GM19023 (cell line): ENCODE measurements around the gene HNRNPL.

Source experiments
- ATAC-seq: cut with Tn5 transposase; IDR thresholded peaks from one replicate; pipeline ENCODE4 v1.9.1; 2021; ENCODE audit warnings: mild to moderate bottlenecking, moderate library complexity; ENCODE audit not compliant: unreplicated experiment

The HNRNPL gene

GRCh38 chr19:38846097-38846496 is 3.7 kb downstream of the HNRNPL start:
- no peak for ATAC-seq

GRCh38 chr19:38845374-38846024 is 4.3 kb downstream of the HNRNPL start:
- no peak for ATAC-seq

- ATAC-seq = no peak
Observed at GRCh38 chr19:38844093-38844686, 5.6 kb downstream of the HNRNPL start.

- no peak for ATAC-seq
Observed at GRCh38 chr19:38843175-38843758, 6.5 kb downstream of the HNRNPL start.

GRCh38 chr19:38842439-38843174 is 7.2 kb downstream of the HNRNPL start:
- ATAC-seq = no peak

GRCh38 chr19:38841787-38842438 is 7.9 kb downstream of the HNRNPL start:
- ATAC-seq = no peak

GRCh38 chr19:38841180-38841766 is 8.5 kb downstream of the HNRNPL start:
- no peak for ATAC-seq

DNA sequence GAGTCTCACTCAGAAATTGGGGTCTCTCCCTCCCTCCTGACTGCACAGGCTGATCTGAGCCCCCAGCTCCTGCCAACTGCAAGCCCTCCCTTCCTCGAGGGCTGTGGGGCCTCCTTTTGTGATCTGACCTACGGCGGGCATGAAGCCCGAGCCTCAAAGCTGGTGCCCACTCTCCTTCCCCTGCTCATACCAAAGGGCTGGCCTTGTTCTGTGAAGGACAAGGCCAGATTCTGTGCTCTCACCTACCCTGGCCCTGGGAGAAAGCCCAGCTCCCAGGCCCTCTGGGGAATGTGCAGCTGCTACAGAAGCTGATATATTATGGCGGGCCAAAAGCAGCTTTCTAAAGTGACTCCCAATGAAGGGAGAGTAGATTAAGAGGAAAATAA is 9.2 kb downstream of the HNRNPL start:
- no peak for ATAC-seq

DNA sequence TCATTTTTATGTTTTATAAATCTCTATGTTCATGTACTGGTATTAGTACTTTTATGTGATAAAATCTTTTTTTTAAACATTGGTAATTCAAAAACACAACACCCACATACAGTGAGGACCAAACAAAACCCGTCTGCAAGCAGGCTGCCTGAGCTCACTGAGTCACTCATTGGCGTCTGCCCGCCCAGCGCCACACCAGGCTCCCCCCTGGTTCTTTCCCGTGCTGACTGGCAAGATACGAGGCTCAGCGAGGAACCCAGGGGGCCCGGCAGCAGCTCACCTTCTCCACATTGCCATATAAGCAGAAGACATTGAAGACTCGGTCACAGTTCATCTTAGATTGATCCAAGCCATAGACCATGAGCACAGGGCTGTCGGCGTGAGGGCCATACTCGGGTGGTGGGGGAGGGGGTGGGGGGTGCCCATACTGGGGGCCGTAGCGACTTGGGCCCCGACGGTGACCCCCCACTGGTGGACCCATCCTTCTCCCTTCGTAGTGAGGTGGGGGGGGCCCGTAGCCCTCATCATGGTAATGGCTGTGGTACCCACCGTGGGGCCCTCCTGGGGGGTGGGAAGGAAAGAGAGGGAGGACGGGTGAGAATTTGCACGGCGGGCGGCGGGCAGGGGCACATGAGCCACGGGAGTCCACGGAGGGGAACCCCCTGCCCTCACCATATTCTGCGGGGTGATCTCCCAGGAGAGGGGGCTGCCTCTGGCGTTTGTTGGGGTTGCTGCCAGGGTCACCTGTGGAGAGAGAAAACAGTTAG is 9.8 kb downstream of the HNRNPL start:
- no peak for ATAC-seq

DNA sequence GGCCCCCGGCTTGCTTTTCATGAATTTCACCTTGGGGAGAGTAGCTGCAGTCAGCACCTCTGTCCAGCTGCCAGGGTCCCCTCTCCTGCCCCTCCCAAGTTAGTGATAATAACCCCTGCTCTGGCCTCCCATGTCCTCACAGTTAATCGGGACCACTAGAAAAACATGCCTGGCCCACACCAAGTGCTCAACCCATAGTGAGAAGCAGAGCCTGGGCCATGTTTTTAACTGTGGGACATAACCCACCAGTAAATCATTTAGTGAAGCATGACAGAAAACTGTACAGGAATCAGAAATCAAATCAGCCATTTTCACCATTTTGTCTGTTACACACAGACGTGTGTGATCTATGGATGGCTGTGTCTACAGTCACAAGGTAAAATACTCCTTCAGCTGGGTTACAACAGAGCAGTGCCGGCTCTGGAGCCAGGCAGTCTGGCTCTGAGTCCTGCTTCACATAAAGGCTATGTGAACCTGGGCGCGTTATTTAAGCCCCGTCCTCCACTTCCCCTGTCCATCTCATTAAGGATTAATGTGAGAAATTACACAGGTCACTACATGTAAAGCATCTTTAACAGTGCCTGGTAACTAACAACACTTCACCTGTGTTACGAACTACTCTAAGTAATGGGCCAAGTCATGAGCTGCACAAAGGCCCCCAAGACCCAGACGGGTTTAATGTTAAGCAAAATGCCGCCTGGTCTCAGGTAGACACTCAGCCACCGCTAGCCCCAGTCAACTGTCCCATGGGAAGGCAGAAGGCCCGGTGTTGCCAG is 10.6 kb downstream of the HNRNPL start:
- ATAC-seq = no peak

DNA sequence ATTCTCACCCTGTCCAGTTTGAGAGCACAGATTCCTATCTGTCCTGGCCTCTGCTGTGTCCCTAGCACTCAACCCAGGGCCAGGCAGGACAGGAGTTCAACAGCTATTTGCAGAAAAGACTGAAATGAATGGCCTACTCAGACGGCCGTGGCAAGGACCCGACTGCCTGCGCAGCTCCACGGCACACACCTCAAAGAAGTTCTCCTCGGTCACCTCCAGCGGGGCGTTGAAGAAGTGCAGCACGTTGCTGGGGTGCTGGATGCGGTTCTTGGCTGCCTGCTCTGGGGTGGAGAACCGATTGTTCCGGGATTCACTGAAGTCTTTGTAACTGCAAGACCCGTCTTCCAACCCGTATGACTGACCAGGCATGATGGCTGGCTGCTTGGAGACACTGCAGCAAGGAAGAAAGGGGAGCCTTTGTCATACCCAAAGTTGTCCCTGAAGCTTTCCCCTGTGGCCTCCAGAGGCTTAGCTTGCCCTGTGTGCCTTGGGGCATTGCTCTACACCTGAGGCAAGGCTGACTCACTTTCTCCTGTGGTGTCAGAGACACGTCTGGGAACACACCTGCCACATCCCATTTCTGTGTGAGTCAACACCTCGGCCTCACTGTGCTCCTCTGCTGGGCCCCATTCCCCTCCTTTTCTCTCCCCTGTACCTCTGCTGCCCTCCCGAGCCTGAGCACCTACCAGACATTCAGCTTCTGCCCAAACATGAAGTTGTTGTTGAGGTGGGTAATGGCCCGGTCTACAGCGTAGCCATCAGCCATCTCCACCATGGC is 11.4 kb downstream of the HNRNPL start:
- ATAC-seq = no peak

GRCh38 chr19:38837656-38838121 is 12.1 kb downstream of the HNRNPL start:
- ATAC-seq = no peak

- no peak for ATAC-seq
Observed at GRCh38 chr19:38836983-38837626, 12.7 kb downstream of the HNRNPL start.

- ATAC-seq = no peak
Observed at GRCh38 chr19:38836159-38836982, 13.4 kb downstream of the HNRNPL start.

DNA sequence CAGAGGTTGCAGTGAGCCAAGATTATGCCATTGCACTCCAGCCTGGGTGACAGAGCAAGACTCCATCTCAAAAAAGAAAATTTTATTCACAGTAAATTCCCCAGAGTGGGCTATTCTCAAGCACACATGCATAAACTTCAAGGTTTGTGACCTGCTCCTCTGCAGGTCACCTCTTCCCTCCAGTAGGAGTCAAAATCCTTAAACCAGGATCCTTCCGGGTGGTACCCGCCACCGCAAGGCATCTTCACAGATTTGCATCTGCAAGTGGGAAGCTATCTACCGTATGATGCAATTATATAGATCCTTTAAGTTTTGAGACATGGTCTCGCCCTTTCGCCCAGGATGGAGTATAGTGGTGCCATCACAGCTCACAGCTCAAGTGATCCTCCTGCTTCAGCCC is 15.2 kb downstream of the HNRNPL start:
- ATAC-seq = no peak

GRCh38 chr19:38834104-38834490 is 15.7 kb downstream of the HNRNPL start:
- no peak for ATAC-seq

- ATAC-seq = no peak
Observed at GRCh38 chr19:38833092-38833425, 16.7 kb downstream of the HNRNPL start.
